Natural killer cell (primary cell): ENCODE measurements around the gene CCDC90B. TPM values are rescaled to one million over a fixed set of nuclear protein-coding genes. Genes with fewer than 3 reads are reported as not detected.

Experiments used
- ATAC-seq, 3 donors: fragments of 150-1000 bp in 2 of 3; fragments of 200-7000 bp in 1 of 3; cut with Tn5 transposase; 1 replicate in 1 of 3; 2 replicates in 2 of 3; pipeline ENCODE4 v1.10.0; 2021; ENCODE audit warnings: mild to moderate bottlenecking in 2 of 3, moderate library complexity in 2 of 3
- DNase-seq, 2 donors: peaks; one replicate each; pipeline versions ENCODE4 v3.0.0 to v3.0.0-alpha.2; 2013 to 2021; ENCODE audit warnings: mixed read lengths in 1 of 2
- H3K27ac ChIP-seq: one replicate; pipeline ENCODE4 v1.5.1; 2013; ENCODE audit warnings: mild to moderate bottlenecking, low read length
- H3K27me3 ChIP-seq: one replicate; pipeline ENCODE4 v1.6.1; 2013; ENCODE audit warnings: low read length; ENCODE audit not compliant: control insufficient read depth, insufficient read depth
- H3K36me3 ChIP-seq: one replicate; pipeline ENCODE4 v1.6.1; 2013; ENCODE audit warnings: low read length; ENCODE audit not compliant: control insufficient read depth, insufficient read depth
- H3K4me1 ChIP-seq: one replicate; pipeline ENCODE4 v1.6.1; 2013; ENCODE audit warnings: low read length; ENCODE audit not compliant: control insufficient read depth, insufficient read depth
- H3K4me3 ChIP-seq: one replicate; pipeline ENCODE4 v1.5.1; 2013; ENCODE audit warnings: low read length
- H3K9me3 ChIP-seq: one replicate; pipeline ENCODE4 v1.6.1; 2013; ENCODE audit warnings: low read length; ENCODE audit not compliant: control insufficient read depth, insufficient read depth
- H3K27ac Mint-ChIP-seq, 2 donors: one replicate each; pipeline ENCODE4 v1.8.0; 2022; ENCODE audit warnings: mild to moderate bottlenecking in 2 of 2, mixed read lengths in 2 of 2, moderate library complexity in 1 of 2
- H3K27me3 Mint-ChIP-seq, 2 donors: one replicate each; pipeline ENCODE4 v1.8.0; 2022; ENCODE audit warnings: low read depth in 2 of 2, mixed read lengths in 2 of 2
- H3K36me3 Mint-ChIP-seq: one replicate; pipeline ENCODE4 v1.8.0; 2022; ENCODE audit warnings: mixed read lengths
- H3K4me1 Mint-ChIP-seq, 2 donors: one replicate each; pipeline ENCODE4 v1.8.0; 2022; ENCODE audit warnings: mixed read lengths in 2 of 2
- H3K4me3 Mint-ChIP-seq: one replicate; pipeline ENCODE4 v1.8.0; 2022; ENCODE audit warnings: mild to moderate bottlenecking, moderate library complexity, mixed read lengths
- H3K9me3 Mint-ChIP-seq, 2 donors: one replicate each; pipeline ENCODE4 v1.8.0; 2022; ENCODE audit warnings: mixed read lengths in 2 of 2
- WGBS: methylation state at CpG from one replicate; pipeline ENCODE4 v1.1.7; 2013; ENCODE audit warnings: missing lambda C conversion rate; ENCODE audit not compliant: insufficient coverage; 5-methylcytosine and 5-hydroxymethylcytosine counted together
- intact Hi-C: fragments of 100-400 bp; cut with micrococcal nuclease; formaldehyde crosslinking; loops from one replicate; pipeline ENCODE4 v1.14.2; 2022
- total RNA-seq, 4 donors: library from RNA; stranded (reverse); fragments of 120-200 nt in 1 of 4; gene quantifications; one replicate each; pipeline versions ENCODE4 v1.2.3 to v1.2.4, GENCODE V29; 2013 to 2022
- TF ChIP-seq, protein P1 (sequence below): fragments of 200-600 bp; IDR thresholded peaks from one replicate; pipeline ENCODE4 v1.8.0; 2022; ENCODE audit warnings: antibody characterized with exemption

Gene CCDC90B
- total RNA-seq, 3 donors from 2014 or later (not counting 1 experiment from before 2014, with no cell fraction given) = 27.3 to 30.2 (median 29.5) TPM

DNA sequence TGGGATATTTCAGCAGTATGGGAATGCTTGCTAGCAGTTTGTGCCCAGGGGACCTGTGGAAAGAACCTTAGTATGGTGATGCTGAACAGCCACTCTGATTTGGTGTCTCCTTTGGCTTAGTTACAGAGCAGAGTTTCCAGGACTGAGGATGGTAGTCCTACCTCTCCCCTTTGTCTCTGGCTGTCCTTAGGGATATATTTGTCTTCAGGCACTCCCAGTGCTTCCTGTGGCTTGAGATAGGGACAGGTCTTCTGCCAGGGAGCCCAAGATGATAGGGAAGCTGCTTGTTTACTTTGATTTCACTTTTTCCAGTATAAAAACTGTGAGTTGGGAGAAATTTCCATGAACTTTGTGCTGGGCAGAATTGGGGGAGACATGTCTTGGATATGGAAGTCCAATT lies 64.5 kb downstream of the CCDC90B start:
- Mint-ChIP-seq H3K4me3 (no peak overlapping the region), H3K36me3 (no peaks in the 10 kb centered on the region), H3K4me1 (no peaks in the 10 kb centered on the region), H3K27me3 (no peaks in the 10 kb centered on the region), H3K27ac (no peak overlapping the region), H3K9me3 (no peaks in the 10 kb centered on the region)
- TF ChIP-seq, protein P1, sequence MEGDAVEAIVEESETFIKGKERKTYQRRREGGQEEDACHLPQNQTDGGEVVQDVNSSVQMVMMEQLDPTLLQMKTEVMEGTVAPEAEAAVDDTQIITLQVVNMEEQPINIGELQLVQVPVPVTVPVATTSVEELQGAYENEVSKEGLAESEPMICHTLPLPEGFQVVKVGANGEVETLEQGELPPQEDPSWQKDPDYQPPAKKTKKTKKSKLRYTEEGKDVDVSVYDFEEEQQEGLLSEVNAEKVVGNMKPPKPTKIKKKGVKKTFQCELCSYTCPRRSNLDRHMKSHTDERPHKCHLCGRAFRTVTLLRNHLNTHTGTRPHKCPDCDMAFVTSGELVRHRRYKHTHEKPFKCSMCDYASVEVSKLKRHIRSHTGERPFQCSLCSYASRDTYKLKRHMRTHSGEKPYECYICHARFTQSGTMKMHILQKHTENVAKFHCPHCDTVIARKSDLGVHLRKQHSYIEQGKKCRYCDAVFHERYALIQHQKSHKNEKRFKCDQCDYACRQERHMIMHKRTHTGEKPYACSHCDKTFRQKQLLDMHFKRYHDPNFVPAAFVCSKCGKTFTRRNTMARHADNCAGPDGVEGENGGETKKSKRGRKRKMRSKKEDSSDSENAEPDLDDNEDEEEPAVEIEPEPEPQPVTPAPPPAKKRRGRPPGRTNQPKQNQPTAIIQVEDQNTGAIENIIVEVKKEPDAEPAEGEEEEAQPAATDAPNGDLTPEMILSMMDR = no peak
- DNase-seq (no peak), ATAC-seq (no peak)
- Histone ChIP-seq H3K27ac (no peak overlapping the region), H3K9me3 (no peaks in the 10 kb centered on the region), H3K36me3 (no peaks in the 10 kb centered on the region), H3K4me3 (no peak overlapping the region), H3K27me3 (no peaks in the 10 kb centered on the region), H3K4me1 (no peaks in the 10 kb centered on the region)
- intact Hi-C loops = no loop called here

DNA sequence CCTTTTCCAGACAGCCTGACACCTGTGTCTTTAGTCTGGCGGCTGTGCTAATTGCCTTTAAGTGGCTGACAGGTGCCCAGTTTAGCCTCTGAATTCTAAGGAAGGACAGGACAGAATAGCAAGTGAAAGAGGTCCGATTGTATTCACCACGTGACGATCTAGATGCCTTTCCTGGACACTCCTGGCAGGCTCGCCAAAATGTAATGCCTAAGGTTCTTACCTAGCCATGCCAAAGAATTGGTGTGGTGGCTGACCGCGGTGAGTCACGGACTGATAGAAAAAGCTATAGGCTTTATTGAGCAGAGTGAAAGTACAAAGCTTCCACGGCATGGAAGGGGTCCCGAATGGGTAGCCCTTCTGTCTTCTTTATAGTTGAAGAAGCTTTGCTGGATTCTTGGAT lies 65.9 kb downstream of the CCDC90B start:
- H3K9me3 ChIP-seq = no peaks in the 10 kb centered on the region
- TF ChIP-seq, protein P1 = no peak
- ATAC-seq (no peak), DNase-seq (no peak)
- intact Hi-C loops = no loop called here
- no peaks in the 10 kb centered on the region for H3K27me3 ChIP-seq
- Mint-ChIP-seq H3K4me1 (no peaks in the 10 kb centered on the region), H3K27ac (no peak overlapping the region), H3K36me3 (no peaks in the 10 kb centered on the region), H3K4me3 (no peak overlapping the region), H3K27me3 (no peaks in the 10 kb centered on the region), H3K9me3 (no peaks in the 10 kb centered on the region)
- no peak overlapping the region for H3K27ac ChIP-seq
- no peaks in the 10 kb centered on the region for H3K4me1 ChIP-seq
- no peak overlapping the region for H3K4me3 ChIP-seq
- WGBS = 91% methylated on average over 10 of the region's 10 CpGs
- no peaks in the 10 kb centered on the region for H3K36me3 ChIP-seq

DNA sequence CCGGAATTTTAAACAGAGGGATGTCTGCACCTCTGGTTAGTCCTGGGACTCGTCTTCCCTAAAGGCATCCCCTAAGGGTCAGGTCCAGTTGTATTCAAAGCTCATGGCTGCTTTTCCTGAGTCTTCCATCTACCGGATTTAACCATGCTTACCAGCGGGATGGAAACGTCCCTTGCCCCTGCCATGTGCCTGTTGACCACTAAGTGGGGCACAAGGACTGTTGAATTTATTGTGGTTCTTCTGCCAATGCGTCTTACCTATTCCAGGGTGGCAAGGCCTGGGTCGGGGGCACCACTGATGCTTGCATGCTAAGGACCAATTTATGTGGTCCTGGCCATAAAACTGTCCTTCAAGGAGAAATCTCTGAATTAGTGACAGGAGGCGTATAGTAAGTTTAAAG lies 67.1 kb downstream of the CCDC90B start:
- Histone ChIP-seq H3K4me3 (no peak overlapping the region), H3K36me3 (no peaks in the 10 kb centered on the region), H3K27ac (no peak overlapping the region), H3K4me1 (no peaks in the 10 kb centered on the region), H3K9me3 (no peaks in the 10 kb centered on the region), H3K27me3 (no peaks in the 10 kb centered on the region)
- TF ChIP-seq, protein P1 = no peak
- Mint-ChIP-seq H3K9me3 (no peaks in the 10 kb centered on the region), H3K4me1 (no peaks in the 10 kb centered on the region), H3K27ac (no peak overlapping the region), H3K4me3 (no peak overlapping the region), H3K36me3 (no peaks in the 10 kb centered on the region), H3K27me3 (no peaks in the 10 kb centered on the region)
- ATAC-seq = no peak
- intact Hi-C loops = no loop called here
- no peak for DNase-seq
- 89% methylated on average over 8 of the region's 8 CpGs for WGBS

Other genes starting within 250 kb of the CCDC90B start
- gene RAB30, start 214.5 kb downstream of the CCDC90B start, total RNA-seq = 10 to 100 TPM; 10.2 to 23.3 (median 20.5) TPM
- gene PCF11, start 129.2 kb downstream of the CCDC90B start, total RNA-seq = 100 to 1,000 TPM; 161 to 190 (median 161) TPM
- 10 to 100 TPM; 10.4 to 13.3 (median 11.6) TPM for gene ANKRD42, start 92.7 kb downstream of the CCDC90B start, total RNA-seq